GM12878 (cell line): Measurements from ENCODE around the gene NOP56. TPM values are rescaled to one million over a fixed set of nuclear protein-coding genes. Genes with fewer than 3 reads are reported as not detected.

Experiments
- ASH2L ChIP-seq: fragments of 300-600, 200-600 bp; sonication (generic); IDR thresholded peaks from 2 replicates; pipeline ENCODE4 v1.6.1; 2017; ENCODE audit warnings: low read depth, mild to moderate bottlenecking, borderline replicate concordance
- CBX3 ChIP-seq: fragments of 200-600 bp; sonication (generic); IDR thresholded peaks from 2 replicates; pipeline ENCODE4 v1.6.1; 2016; ENCODE audit warnings: low read depth, borderline replicate concordance
- CTCF ChIP-seq, 3 experiments: IDR thresholded peaks in 2 of 3; conservative IDR thresholded peaks in 1 of 3; 2 replicates each; pipeline ENCODE4 v1.5.1; 2011; ENCODE audit warnings: low read depth in 3 of 3, low read length in 3 of 3, mild to moderate bottlenecking in 3 of 3, control low read depth in 2 of 3, moderate library complexity in 2 of 3, inconsistent platforms in 1 of 3, mixed read lengths in 1 of 3; ENCODE audit not compliant: control insufficient read depth in 2 of 3, insufficient read depth in 1 of 3; ENCODE audit errors: extremely low read depth in 1 of 3
- ESRRA ChIP-seq: IDR thresholded peaks from 2 replicates; pipeline ENCODE4 v1.6.1; 2012; ENCODE audit warnings: mild to moderate bottlenecking, low read length, improper control_type of control experiment
- FOXM1 ChIP-seq: IDR thresholded peaks from 2 replicates; pipeline ENCODE4 v1.6.1; 2012; ENCODE audit warnings: low read depth, mild to moderate bottlenecking, inconsistent platforms, low read length, moderate library complexity
- IKZF1 ChIP-seq: fragments of 450-650 bp; conservative IDR thresholded peaks from 2 replicates; pipeline ENCODE4 v1.6.1; 2017; ENCODE audit warnings: antibody characterized with exemption, mild to moderate bottlenecking
- IKZF2 ChIP-seq, 2 experiments: fragments of 450-650 bp; IDR thresholded peaks; 2 replicates each; pipeline ENCODE4 v1.6.1; 2017; ENCODE audit warnings: mild to moderate bottlenecking in 2 of 2, moderate library complexity in 2 of 2
- KDM1A ChIP-seq: fragments of 200-600 bp; sonication (generic); IDR thresholded peaks from 2 replicates; pipeline ENCODE4 v1.6.1; 2016; ENCODE audit warnings: borderline replicate concordance
- MEF2B ChIP-seq: fragments of 450-650 bp; IDR thresholded peaks from 2 replicates; pipeline ENCODE4 v1.6.1; 2018; ENCODE audit warnings: mild to moderate bottlenecking, moderate library complexity; ENCODE audit not compliant: partially characterized antibody, poor library complexity, severe bottlenecking
- NFIC ChIP-seq: IDR thresholded peaks from 2 replicates; pipeline ENCODE4 v1.6.1; 2012; ENCODE audit warnings: low read depth, mild to moderate bottlenecking, inconsistent platforms, low read length, moderate library complexity
- POLR2AphosphoS5 ChIP-seq: IDR thresholded peaks from 2 replicates; pipeline ENCODE4 v1.6.1; 2011; ENCODE audit warnings: mild to moderate bottlenecking, low read length, inconsistent platforms
- POU2F2 ChIP-seq: IDR thresholded peaks from 3 replicates; pipeline ENCODE4 v1.6.1; 2011; ENCODE audit warnings: low read depth, mild to moderate bottlenecking, low read length, borderline replicate concordance
- RAD21 ChIP-seq: IDR thresholded peaks from 2 replicates; pipeline ENCODE4 v1.6.1; 2011; ENCODE audit warnings: mild to moderate bottlenecking, low read depth, low read length, moderate library complexity; ENCODE audit not compliant: insufficient read depth
- RCOR1 ChIP-seq: conservative IDR thresholded peaks from 2 replicates; pipeline ENCODE4 v1.6.1; 2012; ENCODE audit warnings: low read depth, low read length, improper control_type of control experiment
- SMAD5 ChIP-seq: IDR thresholded peaks from 2 replicates; pipeline ENCODE4 v1.6.1; 2016; ENCODE audit warnings: antibody characterized with exemption, low read depth
- SRF ChIP-seq, 2 experiments: IDR thresholded peaks; 2 replicates each; pipeline ENCODE4 v1.6.1; 2011; ENCODE audit warnings: low read depth in 2 of 2, low read length in 2 of 2, mild to moderate bottlenecking in 1 of 2, moderate library complexity in 1 of 2
- SUZ12 ChIP-seq: fragments of 200-600 bp; sonication (generic); IDR thresholded peaks from one replicate; pipeline ENCODE4 v1.6.1; 2018; ENCODE audit warnings: antibody characterized with exemption, mild to moderate bottlenecking; ENCODE audit not compliant: unreplicated experiment
- TAF1 ChIP-seq: IDR thresholded peaks from 2 replicates; pipeline ENCODE4 v1.6.1; 2011; ENCODE audit warnings: mild to moderate bottlenecking, low read depth, low read length, borderline replicate concordance
- TBL1XR1 ChIP-seq: IDR thresholded peaks from 2 replicates; pipeline ENCODE4 v1.6.1; 2012; ENCODE audit warnings: low read depth, low read length, improper control_type of control experiment
- ZNF384 ChIP-seq: IDR thresholded peaks from 2 replicates; pipeline ENCODE4 v1.6.1; 2012; ENCODE audit warnings: low read depth, mild to moderate bottlenecking, low read length, improper control_type of control experiment, borderline replicate concordance
- polyA plus RNA-seq, 11 experiments: library from polyadenylated mRNA; depleted of rRNA in 4 of 11; unstranded in 6 of 11; stranded (reverse) in 5 of 11; fragments of >200 nt; fragmentation: Nextera tagmentation in 4 of 11; fragmentation: Illumina TruSeq in 1 of 11; extraction: Ambion mirVana in 4 of 11; extraction: Trizol in 1 of 11; gene quantifications; 1 replicate in 1 of 11; 2 replicates in 10 of 11; pipeline versions ENCODE4 v1.2.1 to v1.2.3, GENCODE V29; 2011 to 2016; ENCODE audit warnings: inconsistent platforms in 2 of 11, missing spikeins in 2 of 11, low read depth in 1 of 11
- total RNA-seq, 4 experiments: library from RNA; depleted of rRNA in 3 of 4; stranded (reverse); fragments of >200 nt in 3 of 4; fragmentation: Illumina TruSeq in 1 of 4; extraction: Trizol in 1 of 4; gene quantifications; 2 replicates each; pipeline versions ENCODE4 v1.2.1 to v1.2.3, GENCODE V29; 2013 to 2021
- TF ChIP-seq, protein P1 (sequence below): IDR thresholded peaks from 2 replicates; pipeline ENCODE4 v1.6.1; 2012; ENCODE audit warnings: improper control_type of control experiment, low read depth, low read length; ENCODE audit not compliant: insufficient replicate concordance

NOP56 gene
- total and polyA plus RNA-seq, 10 of the 15 experiments (the other 5 are each of a cell fraction or from before 2014, with no cell fraction given): 254 to 550 (median 464) TPM

DNA sequence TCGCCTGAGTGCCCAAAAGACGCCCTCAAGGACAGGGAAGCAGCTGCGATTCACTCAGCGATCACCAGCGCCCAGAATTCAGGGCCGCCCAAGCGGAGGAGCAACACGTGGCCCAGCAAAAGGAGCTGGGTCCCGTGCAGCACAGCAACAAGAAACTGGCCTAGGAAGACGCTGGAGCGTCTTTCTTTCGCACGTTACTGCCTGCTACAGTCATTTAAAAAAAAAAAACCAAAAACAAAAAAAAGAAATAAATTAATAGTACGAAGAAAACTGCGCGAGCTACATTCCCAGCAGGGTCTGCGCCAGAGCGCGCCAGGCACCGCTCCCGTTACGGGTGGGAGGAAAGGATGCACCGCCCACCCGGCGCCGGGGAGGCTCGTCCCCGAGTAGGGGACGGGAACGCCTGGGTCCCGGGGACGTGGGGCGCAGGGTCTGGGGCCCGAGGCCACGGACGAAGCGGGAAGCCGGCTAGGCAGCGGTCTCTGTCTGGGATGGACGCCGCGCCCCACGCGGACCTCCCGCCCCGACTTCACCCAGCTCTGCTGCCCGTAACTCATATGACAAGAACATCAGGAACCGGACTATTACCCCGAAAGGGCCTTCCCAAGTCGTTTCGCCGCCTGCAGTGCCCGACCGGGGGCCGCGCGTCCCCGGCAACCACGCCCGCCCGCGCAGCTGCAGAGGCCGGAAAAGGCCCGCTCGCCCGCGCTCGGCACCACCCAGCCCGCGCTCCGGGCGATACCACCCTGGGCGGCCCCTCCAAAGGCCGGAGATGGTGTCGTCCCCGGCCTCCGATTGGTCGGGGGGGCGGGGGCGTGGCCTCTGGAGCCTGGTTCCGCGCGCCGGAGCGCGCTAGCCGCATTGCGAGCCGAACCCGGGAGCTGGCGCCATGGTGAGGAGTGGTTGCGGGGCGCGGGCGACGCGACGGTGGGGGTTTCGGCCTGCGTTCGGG is at the start of gene NOP56 (continued):
- TF ChIP-seq, protein P1, sequence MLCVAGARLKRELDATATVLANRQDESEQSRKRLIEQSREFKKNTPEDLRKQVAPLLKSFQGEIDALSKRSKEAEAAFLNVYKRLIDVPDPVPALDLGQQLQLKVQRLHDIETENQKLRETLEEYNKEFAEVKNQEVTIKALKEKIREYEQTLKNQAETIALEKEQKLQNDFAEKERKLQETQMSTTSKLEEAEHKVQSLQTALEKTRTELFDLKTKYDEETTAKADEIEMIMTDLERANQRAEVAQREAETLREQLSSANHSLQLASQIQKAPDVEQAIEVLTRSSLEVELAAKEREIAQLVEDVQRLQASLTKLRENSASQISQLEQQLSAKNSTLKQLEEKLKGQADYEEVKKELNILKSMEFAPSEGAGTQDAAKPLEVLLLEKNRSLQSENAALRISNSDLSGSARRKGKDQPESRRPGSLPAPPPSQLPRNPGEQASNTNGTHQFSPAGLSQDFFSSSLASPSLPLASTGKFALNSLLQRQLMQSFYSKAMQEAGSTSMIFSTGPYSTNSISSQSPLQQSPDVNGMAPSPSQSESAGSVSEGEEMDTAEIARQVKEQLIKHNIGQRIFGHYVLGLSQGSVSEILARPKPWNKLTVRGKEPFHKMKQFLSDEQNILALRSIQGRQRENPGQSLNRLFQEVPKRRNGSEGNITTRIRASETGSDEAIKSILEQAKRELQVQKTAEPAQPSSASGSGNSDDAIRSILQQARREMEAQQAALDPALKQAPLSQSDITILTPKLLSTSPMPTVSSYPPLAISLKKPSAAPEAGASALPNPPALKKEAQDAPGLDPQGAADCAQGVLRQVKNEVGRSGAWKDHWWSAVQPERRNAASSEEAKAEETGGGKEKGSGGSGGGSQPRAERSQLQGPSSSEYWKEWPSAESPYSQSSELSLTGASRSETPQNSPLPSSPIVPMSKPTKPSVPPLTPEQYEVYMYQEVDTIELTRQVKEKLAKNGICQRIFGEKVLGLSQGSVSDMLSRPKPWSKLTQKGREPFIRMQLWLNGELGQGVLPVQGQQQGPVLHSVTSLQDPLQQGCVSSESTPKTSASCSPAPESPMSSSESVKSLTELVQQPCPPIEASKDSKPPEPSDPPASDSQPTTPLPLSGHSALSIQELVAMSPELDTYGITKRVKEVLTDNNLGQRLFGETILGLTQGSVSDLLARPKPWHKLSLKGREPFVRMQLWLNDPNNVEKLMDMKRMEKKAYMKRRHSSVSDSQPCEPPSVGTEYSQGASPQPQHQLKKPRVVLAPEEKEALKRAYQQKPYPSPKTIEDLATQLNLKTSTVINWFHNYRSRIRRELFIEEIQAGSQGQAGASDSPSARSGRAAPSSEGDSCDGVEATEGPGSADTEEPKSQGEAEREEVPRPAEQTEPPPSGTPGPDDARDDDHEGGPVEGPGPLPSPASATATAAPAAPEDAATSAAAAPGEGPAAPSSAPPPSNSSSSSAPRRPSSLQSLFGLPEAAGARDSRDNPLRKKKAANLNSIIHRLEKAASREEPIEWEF: no peak
- TF ChIP-seq ASH2L (peak; percentile 70; the same call in 1 of the 2 replicates), CBX3 (no peak), FOXM1 (no peak), KDM1A (no peak), RAD21 (no peak), POLR2AphosphoS5 (peak; percentile 98), RCOR1 (peak; percentile 68; the same call in 1 of the 2 replicates), SUZ12 (no peak), MEF2B (no peak), SMAD5 (peak; percentile 97), IKZF2 (IDR thresholded peaks at IDR 0.05) (peak in 1 of 2 experiments; percentile 27; a peak in 1 of 4 replicates), CTCF (IDR thresholded peaks at IDR 0.05 in 2 of 3, conservative IDR thresholded peaks at IDR 0.05 in 1 of 3; ENCODE audit: control insufficient read depth in 2 of 3, extremely low read depth in 1 of 3, insufficient read depth in 1 of 3, low read depth in 3 of 3, low read length in 3 of 3) (no peak), ZNF384 (no peak), NFIC (no peak; the same call in 1 of the 2 replicates), IKZF1 (no peak; the same call in 1 of the 2 replicates), TAF1 (peak; percentile 98), SRF (IDR thresholded peaks at IDR 0.05; ENCODE audit: low read depth in 2 of 2, low read length in 2 of 2) (no peak), POU2F2 (peak; percentile 83; the same call in 2 of the 3 replicates), TBL1XR1 (no peak; the same call in 1 of the 2 replicates), ESRRA (no peak)
